OCI-LY1 (cell line): Measurements from ENCODE around the gene DHX58.

ENCODE experiments used
- H2AFZ ChIP-seq: fragments of 200-600 bp; sonication (generic), shearing (Covaris generic); 2 replicates; pipeline ENCODE4 v1.6.0; 2014; ENCODE audit warnings: antibody characterized with exemption, mild to moderate bottlenecking, low read length
- H3F3A ChIP-seq: fragments of 200-600 bp; sonication (generic), shearing (Covaris generic); 2 replicates; pipeline ENCODE4 v1.6.0; 2014; ENCODE audit warnings: mild to moderate bottlenecking, antibody characterized with exemption, low read length, moderate library complexity; ENCODE audit not compliant: insufficient read depth
- H3K27ac ChIP-seq: fragments of 200-600 bp; sonication (generic); 2 replicates; pipeline ENCODE4 v1.5.1; 2014; ENCODE audit warnings: low read length, mixed run types, mild to moderate bottlenecking, low read depth; ENCODE audit not compliant: poor library complexity, severe bottlenecking
- H3K27me3 ChIP-seq: fragments of 200-600 bp; sonication (generic); 2 replicates; pipeline ENCODE4 v1.6.0; 2014; ENCODE audit warnings: antibody characterized with exemption, mild to moderate bottlenecking, low read length, moderate library complexity; ENCODE audit not compliant: insufficient read depth
- H3K36me3 ChIP-seq: fragments of 200-600 bp; sonication (generic); 2 replicates; pipeline ENCODE4 v1.6.1; 2014; ENCODE audit warnings: mild to moderate bottlenecking, antibody characterized with exemption, low read length, moderate library complexity, mixed read lengths; ENCODE audit not compliant: insufficient read depth
- H3K4me1 ChIP-seq: fragments of 200-600 bp; sonication (generic); 2 replicates; pipeline ENCODE4 v1.5.1; 2014; ENCODE audit warnings: mild to moderate bottlenecking, low read length, moderate library complexity; ENCODE audit not compliant: insufficient read depth, severe bottlenecking
- H3K4me2 ChIP-seq: fragments of 200-600 bp; sonication (generic), shearing (Covaris generic); 2 replicates; pipeline ENCODE4 v1.6.1; 2014; ENCODE audit warnings: low read length
- H3K4me3 ChIP-seq: fragments of 200-600 bp; sonication (generic); 2 replicates; pipeline ENCODE4 v1.5.1; 2014; ENCODE audit warnings: low read length, low read depth, mild to moderate bottlenecking, mixed read lengths; ENCODE audit not compliant: poor library complexity, severe bottlenecking
- H3K79me2 ChIP-seq: fragments of 200-600 bp; shearing (Covaris generic); 2 replicates; pipeline ENCODE4 v1.6.1; 2016; ENCODE audit warnings: mixed run types, low read length, mixed read lengths; ENCODE audit not compliant: insufficient read depth
- H3K9ac ChIP-seq: fragments of 200-600 bp; sonication (generic), shearing (Covaris generic); 2 replicates; pipeline ENCODE4 v1.6.1; 2014; ENCODE audit warnings: mild to moderate bottlenecking, low read length, mixed read lengths
- H3K9me2 ChIP-seq: fragments of 200-600 bp; sonication (generic), shearing (Covaris generic); 2 replicates; pipeline ENCODE4 v1.6.1; 2014; ENCODE audit warnings: low read depth, mild to moderate bottlenecking, low read length, mixed read lengths
- H3K9me3 ChIP-seq: fragments of 200-600 bp; shearing (Covaris generic); 2 replicates; pipeline ENCODE4 v1.6.1; 2014; ENCODE audit warnings: low read length, mixed read lengths
- H4K20me1 ChIP-seq: fragments of 200-600 bp; sonication (generic), shearing (Covaris generic); 2 replicates; pipeline ENCODE4 v1.6.0; 2016; ENCODE audit warnings: mild to moderate bottlenecking, low read length; ENCODE audit not compliant: insufficient read depth
- CTCF ChIP-seq: fragments of 200-600 bp; sonication (generic), shearing (Covaris generic); IDR thresholded peaks from 2 replicates; pipeline ENCODE4 v1.5.1; 2017; ENCODE audit warnings: mild to moderate bottlenecking, antibody characterized with exemption, low read length, moderate library complexity, mixed read lengths
- EZH2 ChIP-seq: fragments of 200-600 bp; sonication (generic), shearing (Covaris generic); IDR thresholded peaks from 2 replicates; pipeline ENCODE4 v1.8.0; 2017; ENCODE audit warnings: borderline replicate concordance, mixed run types, mild to moderate bottlenecking, antibody characterized with exemption, low read length, moderate library complexity, mixed read lengths

DHX58 gene

DNA sequence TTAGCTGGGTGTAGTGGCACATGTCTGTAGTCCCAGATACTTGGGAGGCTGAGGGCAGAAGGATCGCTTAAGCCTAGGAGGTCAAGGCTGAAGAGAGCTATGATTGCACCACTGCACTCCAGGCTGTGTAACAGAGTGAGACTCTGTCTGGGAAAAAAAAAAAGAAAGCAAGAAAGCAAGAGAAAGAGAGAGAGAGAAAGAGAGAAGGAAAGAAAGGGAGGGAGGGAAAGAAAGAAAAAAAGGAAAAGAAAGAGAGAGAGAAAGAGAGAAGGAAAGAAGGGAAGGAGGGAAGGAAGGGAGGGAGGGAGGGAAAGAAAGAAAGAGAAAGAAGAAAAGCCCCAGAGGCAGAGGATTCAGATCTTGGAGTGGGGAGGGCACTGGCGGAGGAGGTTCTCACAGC lies 6.5 kb downstream of the DHX58 start:
- Histone ChIP-seq H3K4me1 (peaks cover 25% of the 10 kb centered on the region), H2AFZ (no peak overlapping the region), H3F3A (no peaks in the 10 kb centered on the region), H3K4me3 (no peak overlapping the region), H3K9me3 (no peaks in the 10 kb centered on the region), H3K36me3 (no peaks in the 10 kb centered on the region; the same call in 1 of the 2 replicates), H3K9me2 (no peaks in the 10 kb centered on the region), H3K4me2 (no peak overlapping the region), H3K79me2 (no peaks in the 10 kb centered on the region), H3K9ac (no peak overlapping the region), H3K27me3 (no peaks in the 10 kb centered on the region), H4K20me1 (no peaks in the 10 kb centered on the region), H3K27ac (no peak overlapping the region)
- TF ChIP-seq EZH2, result no peak
- no peak for TF ChIP-seq CTCF

DNA sequence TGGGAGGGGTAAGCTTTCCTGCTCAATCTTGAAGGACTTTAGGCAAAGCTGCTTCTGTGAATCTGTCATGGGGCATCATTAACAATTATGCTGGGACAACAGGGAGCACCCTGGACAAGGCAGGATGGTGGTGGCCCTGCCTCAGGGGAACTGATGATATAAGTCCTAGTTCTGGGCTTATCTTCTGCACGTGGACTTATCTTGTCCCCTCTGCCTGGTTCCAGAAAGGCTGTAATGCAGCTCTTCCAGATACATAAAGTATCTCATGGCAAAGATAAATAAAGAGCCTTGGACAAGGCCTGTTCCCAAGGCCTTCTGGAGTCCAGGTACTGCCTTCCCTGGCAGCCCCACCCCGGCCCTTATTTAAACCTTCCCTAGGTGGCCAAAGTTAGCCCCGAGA lies 8.2 kb downstream of the DHX58 start:
- TF ChIP-seq EZH2 (no peak), CTCF (no peak)
- peaks cover 18% of the 10 kb centered on the region for H3K4me1 ChIP-seq
- H3K9ac ChIP-seq, result no peak overlapping the region
- no peaks in the 10 kb centered on the region for H3K79me2 ChIP-seq
- H3K27ac ChIP-seq, result no peak overlapping the region
- no peaks in the 10 kb centered on the region for H3F3A ChIP-seq
- H3K27me3 ChIP-seq, result no peaks in the 10 kb centered on the region
- H2AFZ ChIP-seq, result no peak overlapping the region
- no peak overlapping the region for H3K4me3 ChIP-seq
- no peaks in the 10 kb centered on the region for H3K9me2 ChIP-seq
- H3K9me3 ChIP-seq, result no peaks in the 10 kb centered on the region
- no peak overlapping the region for H3K4me2 ChIP-seq
- no peaks in the 10 kb centered on the region for H4K20me1 ChIP-seq
- H3K36me3 ChIP-seq, result no peaks in the 10 kb centered on the region; the same call in 1 of the 2 replicates

DNA sequence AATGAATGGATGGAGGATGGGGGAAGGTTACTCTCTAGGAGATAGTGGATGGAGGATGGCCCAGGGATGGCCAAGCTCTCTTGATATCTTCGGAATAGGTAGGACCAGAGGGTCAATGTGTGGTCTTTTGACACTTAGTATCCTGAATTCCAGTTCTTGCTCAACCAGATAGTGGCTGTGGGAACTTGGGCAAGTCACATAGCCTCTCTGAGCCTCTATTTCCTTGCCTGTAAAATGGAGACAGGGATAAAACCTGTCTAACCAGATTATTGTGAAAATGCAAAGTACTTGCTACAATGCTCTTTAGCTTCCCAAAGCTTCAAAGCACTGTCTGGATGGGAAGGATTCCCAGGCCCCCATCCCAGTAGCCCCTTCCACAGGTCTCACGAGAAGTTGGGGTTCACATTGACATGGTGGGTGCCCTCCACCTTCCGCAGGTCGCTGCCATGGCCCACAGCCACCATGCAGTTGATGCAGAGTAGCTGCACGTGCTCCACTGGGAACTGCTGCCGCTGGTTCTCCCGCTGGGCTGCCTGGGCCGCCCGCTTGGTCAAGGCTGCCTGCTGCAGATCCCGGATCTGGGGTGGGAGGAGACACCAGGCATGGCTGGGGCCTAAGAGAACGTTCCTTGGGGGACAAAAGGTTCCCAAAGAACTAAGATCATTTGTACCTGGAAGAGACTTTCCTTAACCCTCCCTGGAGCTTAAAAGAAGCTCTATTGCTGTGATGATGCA lies 9.1 kb downstream of the DHX58 start:
- H2AFZ ChIP-seq, result no peak overlapping the region
- H3K9me2 ChIP-seq, result no peaks in the 10 kb centered on the region
- TF ChIP-seq CTCF (no peak), EZH2 (no peak)
- H3K9ac ChIP-seq, result no peak overlapping the region
- H3K4me2 ChIP-seq, result no peak overlapping the region
- H3K27me3 ChIP-seq, result no peaks in the 10 kb centered on the region
- no peaks in the 10 kb centered on the region for H3K9me3 ChIP-seq
- H4K20me1 ChIP-seq, result no peaks in the 10 kb centered on the region
- no peak overlapping the region for H3K4me3 ChIP-seq
- H3K79me2 ChIP-seq, result no peaks in the 10 kb centered on the region
- no peaks in the 10 kb centered on the region; the same call in 1 of the 2 replicates for H3K36me3 ChIP-seq
- no peak overlapping the region for H3K27ac ChIP-seq
- peaks cover 16% of the 10 kb centered on the region for H3K4me1 ChIP-seq
- H3F3A ChIP-seq, result no peaks in the 10 kb centered on the region
